Daoy (cell line): ENCODE results near the gene DHCR7. TPM values are rescaled to one million over a fixed set of nuclear protein-coding genes. Genes with fewer than 3 reads are reported as not detected.

Experiments
- DNase-seq: peaks from one replicate; pipeline ENCODE4 v3.0.0-alpha.2; 2015; ENCODE audit warnings: low read depth
- total RNA-seq: library from RNA; depleted of rRNA; stranded (reverse); fragments of >200 nt; shearing (Covaris generic); gene quantifications from 2 replicates; pipeline ENCODE4 v1.2.3, GENCODE V29; 2014; rRNA removed

The DHCR7 gene
- total RNA-seq, 1 experiment from 2014 or later: 34.9 TPM

GRCh38 chr11:71384561-71384960 is 63.6 kb downstream of the DHCR7 start:
- no peak for DNase-seq

Other genes starting within 250 kb of the DHCR7 start
- 0.06 and 0.29 TPM in 2 replicates for gene SHANK2, start 195.8 kb downstream of the DHCR7 start, total RNA-seq
- 21.1 and 34.9 TPM in 2 replicates for gene NADSYN1, start 4.8 kb upstream of the DHCR7 start, total RNA-seq
- not detected in 2 replicates for gene KRTAP5-7, start 78.9 kb upstream of the DHCR7 start, total RNA-seq
- not detected in 2 replicates for gene KRTAP5-8, start 89.6 kb upstream of the DHCR7 start, total RNA-seq
- not detected in 2 replicates for gene KRTAP5-9, start 100.0 kb upstream of the DHCR7 start, total RNA-seq
- gene KRTAP5-10, start 117.2 kb upstream of the DHCR7 start, total RNA-seq: not detected in 2 replicates
- gene KRTAP5-11, start 134.5 kb upstream of the DHCR7 start, total RNA-seq: not detected in 2 replicates